ENCODE data around the gene FAM13A. TPM values are rescaled to one million over a fixed set of nuclear protein-coding genes. Genes with fewer than 3 reads are reported as not detected.

Gene FAM13A
- total and polyA plus RNA-seq, 2 of the 13 experiments (the other 11 are each of a cell fraction or from before 2014, with no cell fraction given): 1.2 to 36.2 TPM

DNA sequence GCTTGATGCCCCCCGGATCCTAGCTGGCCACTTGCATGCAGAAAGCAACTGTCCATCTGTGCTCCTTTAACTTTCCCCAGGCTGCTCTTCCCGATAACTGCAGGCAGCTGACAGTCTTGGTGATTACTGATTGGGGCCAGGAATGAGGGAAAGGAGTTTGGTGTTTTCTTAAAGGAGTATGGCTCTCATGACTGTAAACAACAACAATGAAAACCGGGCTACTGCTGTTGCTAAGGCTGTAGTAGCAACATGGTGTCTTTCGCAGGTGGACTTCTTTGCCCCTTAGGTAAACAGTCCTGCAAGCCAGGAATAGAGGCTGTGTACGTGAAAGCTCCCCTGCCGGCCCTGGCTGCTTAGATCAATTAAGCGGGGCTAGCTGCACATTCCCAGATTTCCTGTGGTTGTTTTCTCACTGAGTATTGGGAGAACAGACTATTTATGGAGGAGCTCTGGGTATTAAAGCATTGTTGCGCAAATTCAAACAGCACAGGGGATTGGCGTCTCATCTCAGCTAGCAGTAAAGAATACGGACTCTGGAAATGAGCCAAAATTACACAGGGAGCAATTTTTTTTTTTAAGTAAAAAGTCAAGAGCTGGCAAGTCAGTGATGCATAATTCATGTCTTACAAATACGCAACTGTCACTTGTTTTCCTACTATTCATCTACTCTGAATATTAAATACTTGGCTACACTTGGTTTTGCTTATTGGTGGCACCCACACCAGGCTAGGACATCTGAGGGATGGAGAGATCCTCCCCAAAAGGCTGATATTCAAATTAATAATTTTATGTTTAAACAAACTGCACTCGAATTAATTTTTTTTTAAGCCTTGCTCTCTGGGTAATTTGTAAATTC lies 297.7 kb downstream of the FAM13A start (continued):
- TF ChIP-seq, protein P1, sequence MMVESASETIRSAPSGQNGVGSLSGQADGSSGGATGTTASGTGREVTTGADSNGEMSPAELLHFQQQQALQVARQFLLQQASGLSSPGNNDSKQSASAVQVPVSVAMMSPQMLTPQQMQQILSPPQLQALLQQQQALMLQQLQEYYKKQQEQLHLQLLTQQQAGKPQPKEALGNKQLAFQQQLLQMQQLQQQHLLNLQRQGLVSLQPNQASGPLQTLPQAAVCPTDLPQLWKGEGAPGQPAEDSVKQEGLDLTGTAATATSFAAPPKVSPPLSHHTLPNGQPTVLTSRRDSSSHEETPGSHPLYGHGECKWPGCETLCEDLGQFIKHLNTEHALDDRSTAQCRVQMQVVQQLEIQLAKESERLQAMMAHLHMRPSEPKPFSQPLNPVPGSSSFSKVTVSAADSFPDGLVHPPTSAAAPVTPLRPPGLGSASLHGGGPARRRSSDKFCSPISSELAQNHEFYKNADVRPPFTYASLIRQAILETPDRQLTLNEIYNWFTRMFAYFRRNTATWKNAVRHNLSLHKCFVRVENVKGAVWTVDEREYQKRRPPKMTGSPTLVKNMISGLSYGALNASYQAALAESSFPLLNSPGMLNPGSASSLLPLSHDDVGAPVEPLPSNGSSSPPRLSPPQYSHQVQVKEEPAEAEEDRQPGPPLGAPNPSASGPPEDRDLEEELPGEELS (CRISPR knock-in tag; IDR thresholded peaks at IDR 0.05): peak; percentile 52
- TF ChIP-seq TBX2 (CRISPR knock-in tag; IDR thresholded peaks at IDR 0.05; ENCODE audit: borderline replicate concordance) (peak; percentile 56; the same call in 1 of the 2 replicates), ZNF841 (CRISPR knock-in tag; IDR thresholded peaks at IDR 0.05; ENCODE audit: borderline replicate concordance) (no peak), EHMT2 (IDR thresholded peaks at IDR 0.05; ENCODE audit: borderline replicate concordance, low read depth, low read length) (no peak), ZNF253 (CRISPR knock-in tag; IDR thresholded peaks at IDR 0.05; ENCODE audit: borderline replicate concordance) (no peak), ZNF607 (CRISPR knock-in tag; IDR thresholded peaks at IDR 0.05; ENCODE audit: borderline replicate concordance) (no peak), KDM5A (IDR thresholded peaks at IDR 0.05; ENCODE audit: borderline replicate concordance, low read length) (no peak), AHR (CRISPR knock-in tag; IDR thresholded peaks at IDR 0.05) (no peak), ADNP (CRISPR knock-in tag; IDR thresholded peaks at IDR 0.05) (no peak), ZNF451 (CRISPR knock-in tag; IDR thresholded peaks at IDR 0.05) (no peak), NR2F2 (IDR thresholded peaks at IDR 0.05; ENCODE audit: borderline replicate concordance, low read depth) (no peak), GZF1 (CRISPR knock-in tag; IDR thresholded peaks at IDR 0.05) (no peak), ZFP82 (CRISPR knock-in tag; IDR thresholded peaks at IDR 0.05; ENCODE audit: borderline replicate concordance) (no peak), MTF2 (CRISPR knock-in tag; IDR thresholded peaks at IDR 0.05; ENCODE audit: borderline replicate concordance) (no peak), ZZZ3 (CRISPR knock-in tag; IDR thresholded peaks at IDR 0.05; ENCODE audit: borderline replicate concordance) (no peak), ZNF260 (CRISPR knock-in tag; IDR thresholded peaks at IDR 0.05; ENCODE audit: borderline replicate concordance, low read depth) (no peak), ZNF766 (CRISPR knock-in tag; IDR thresholded peaks at IDR 0.05; ENCODE audit: borderline replicate concordance) (no peak)
- TF ChIP-seq, protein P2, sequence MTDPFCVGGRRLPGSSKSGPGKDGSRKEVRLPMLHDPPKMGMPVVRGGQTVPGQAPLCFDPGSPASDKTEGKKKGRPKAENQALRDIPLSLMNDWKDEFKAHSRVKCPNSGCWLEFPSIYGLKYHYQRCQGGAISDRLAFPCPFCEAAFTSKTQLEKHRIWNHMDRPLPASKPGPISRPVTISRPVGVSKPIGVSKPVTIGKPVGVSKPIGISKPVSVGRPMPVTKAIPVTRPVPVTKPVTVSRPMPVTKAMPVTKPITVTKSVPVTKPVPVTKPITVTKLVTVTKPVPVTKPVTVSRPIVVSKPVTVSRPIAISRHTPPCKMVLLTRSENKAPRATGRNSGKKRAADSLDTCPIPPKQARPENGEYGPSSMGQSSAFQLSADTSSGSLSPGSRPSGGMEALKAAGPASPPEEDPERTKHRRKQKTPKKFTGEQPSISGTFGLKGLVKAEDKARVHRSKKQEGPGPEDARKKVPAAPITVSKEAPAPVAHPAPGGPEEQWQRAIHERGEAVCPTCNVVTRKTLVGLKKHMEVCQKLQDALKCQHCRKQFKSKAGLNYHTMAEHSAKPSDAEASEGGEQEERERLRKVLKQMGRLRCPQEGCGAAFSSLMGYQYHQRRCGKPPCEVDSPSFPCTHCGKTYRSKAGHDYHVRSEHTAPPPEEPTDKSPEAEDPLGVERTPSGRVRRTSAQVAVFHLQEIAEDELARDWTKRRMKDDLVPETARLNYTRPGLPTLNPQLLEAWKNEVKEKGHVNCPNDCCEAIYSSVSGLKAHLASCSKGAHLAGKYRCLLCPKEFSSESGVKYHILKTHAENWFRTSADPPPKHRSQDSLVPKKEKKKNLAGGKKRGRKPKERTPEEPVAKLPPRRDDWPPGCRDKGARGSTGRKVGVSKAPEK (CRISPR knock-in tag; IDR thresholded peaks at IDR 0.05; ENCODE audit: borderline replicate concordance): no peak
- TF ChIP-seq, protein P3, sequence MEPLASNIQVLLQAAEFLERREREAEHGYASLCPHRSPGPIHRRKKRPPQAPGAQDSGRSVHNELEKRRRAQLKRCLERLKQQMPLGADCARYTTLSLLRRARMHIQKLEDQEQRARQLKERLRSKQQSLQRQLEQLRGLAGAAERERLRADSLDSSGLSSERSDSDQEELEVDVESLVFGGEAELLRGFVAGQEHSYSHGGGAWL (CRISPR knock-in tag; IDR thresholded peaks at IDR 0.05): no peak
- TF ChIP-seq, protein P4, sequence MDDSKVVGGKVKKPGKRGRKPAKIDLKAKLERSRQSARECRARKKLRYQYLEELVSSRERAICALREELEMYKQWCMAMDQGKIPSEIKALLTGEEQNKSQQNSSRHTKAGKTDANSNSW (CRISPR knock-in tag; IDR thresholded peaks at IDR 0.05; ENCODE audit: borderline replicate concordance): no peak
- TF ChIP-seq, protein P5, sequence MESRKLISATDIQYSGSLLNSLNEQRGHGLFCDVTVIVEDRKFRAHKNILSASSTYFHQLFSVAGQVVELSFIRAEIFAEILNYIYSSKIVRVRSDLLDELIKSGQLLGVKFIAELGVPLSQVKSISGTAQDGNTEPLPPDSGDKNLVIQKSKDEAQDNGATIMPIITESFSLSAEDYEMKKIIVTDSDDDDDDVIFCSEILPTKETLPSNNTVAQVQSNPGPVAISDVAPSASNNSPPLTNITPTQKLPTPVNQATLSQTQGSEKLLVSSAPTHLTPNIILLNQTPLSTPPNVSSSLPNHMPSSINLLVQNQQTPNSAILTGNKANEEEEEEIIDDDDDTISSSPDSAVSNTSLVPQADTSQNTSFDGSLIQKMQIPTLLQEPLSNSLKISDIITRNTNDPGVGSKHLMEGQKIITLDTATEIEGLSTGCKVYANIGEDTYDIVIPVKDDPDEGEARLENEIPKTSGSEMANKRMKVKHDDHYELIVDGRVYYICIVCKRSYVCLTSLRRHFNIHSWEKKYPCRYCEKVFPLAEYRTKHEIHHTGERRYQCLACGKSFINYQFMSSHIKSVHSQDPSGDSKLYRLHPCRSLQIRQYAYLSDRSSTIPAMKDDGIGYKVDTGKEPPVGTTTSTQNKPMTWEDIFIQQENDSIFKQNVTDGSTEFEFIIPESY (CRISPR knock-in tag; IDR thresholded peaks at IDR 0.05): no peak
